DND-41 (cell line): ENCODE data around the gene ZNF79.

Experiments used
- ATAC-seq: fragments of 200-7000 bp; cut with Tn5 transposase; 3 replicates; pipeline ENCODE4 v1.9.1; 2021; ENCODE audit warnings: low read depth; ENCODE audit not compliant: insufficient read depth
- DNase-seq: peaks from one replicate; pipeline ENCODE4 v3.0.0-alpha.2; 2020
- H2AFZ ChIP-seq: 2 replicates; pipeline ENCODE4 v1.6.0; 2012; ENCODE audit warnings: low read depth, low read length
- H3K27ac ChIP-seq: 2 replicates; pipeline ENCODE4 v1.5.1; 2012; ENCODE audit warnings: low read length, inconsistent platforms
- H3K27me3 ChIP-seq: fragments of 200-600 bp; sonication (generic); 2 replicates; pipeline ENCODE4 v1.6.0; 2012; ENCODE audit warnings: low read length, mild to moderate bottlenecking, inconsistent platforms; ENCODE audit not compliant: insufficient read depth, poor library complexity
- H3K36me3 ChIP-seq: 2 replicates; pipeline ENCODE4 v1.5.1; 2012; ENCODE audit warnings: low read length, inconsistent platforms; ENCODE audit not compliant: insufficient read depth
- H3K4me1 ChIP-seq: 2 replicates; pipeline ENCODE4 v1.5.1; 2012; ENCODE audit warnings: mild to moderate bottlenecking, low read length; ENCODE audit not compliant: insufficient read depth
- H3K4me2 ChIP-seq: 2 replicates; pipeline ENCODE4 v1.6.0; 2012; ENCODE audit warnings: mild to moderate bottlenecking, moderate library complexity, low read length, inconsistent platforms; ENCODE audit not compliant: insufficient read depth
- H3K4me3 ChIP-seq, 2 experiments: fragments of 200-600 bp in 1 of 2; shearing (Covaris generic) in 1 of 2; 2 replicates each; pipeline ENCODE4 v1.5.1; 2012 to 2016; ENCODE audit warnings: inconsistent platforms in 2 of 2, low read length in 2 of 2, mild to moderate bottlenecking in 2 of 2, low read depth in 1 of 2, moderate library complexity in 1 of 2
- H3K79me2 ChIP-seq: 2 replicates; pipeline ENCODE4 v1.6.0; 2012; ENCODE audit warnings: low read length, inconsistent platforms; ENCODE audit not compliant: insufficient read depth
- H3K9ac ChIP-seq: 2 replicates; pipeline ENCODE4 v1.6.0; 2012; ENCODE audit warnings: low read depth, mild to moderate bottlenecking, inconsistent platforms, low read length, moderate library complexity
- H3K9me3 ChIP-seq: 2 replicates; pipeline ENCODE4 v1.5.1; 2012; ENCODE audit warnings: low read length, moderate library complexity, mild to moderate bottlenecking, inconsistent platforms; ENCODE audit not compliant: insufficient read depth, severe bottlenecking
- H4K20me1 ChIP-seq: 2 replicates; pipeline ENCODE4 v1.6.0; 2012; ENCODE audit warnings: low read length; ENCODE audit not compliant: insufficient read depth
- CTCF ChIP-seq: IDR thresholded peaks from 2 replicates; pipeline ENCODE4 v1.5.1; 2012; ENCODE audit warnings: borderline replicate concordance, low read length, moderate library complexity, mild to moderate bottlenecking; ENCODE audit not compliant: poor library complexity, severe bottlenecking; ENCODE audit errors: extremely low read depth
- EZH2 ChIP-seq: IDR thresholded peaks from 3 replicates; pipeline ENCODE4 v1.6.1; 2012; ENCODE audit warnings: borderline replicate concordance, low read depth, mild to moderate bottlenecking, moderate library complexity, low read length, inconsistent platforms; ENCODE audit not compliant: severe bottlenecking

The ZNF79 gene

GRCh38 chr9:127422133-127422782 lies 1.9 kb upstream of the ZNF79 start:
- Histone ChIP-seq H3K4me3 (no peak overlapping the region), H3K27me3 (no peaks in the 10 kb centered on the region), H3K36me3 (no peaks in the 10 kb centered on the region), H2AFZ (no peak overlapping the region), H3K4me1 (peaks cover 31% of the 10 kb centered on the region), H3K9ac (no peak overlapping the region), H3K79me2 (peaks cover 33% of the 10 kb centered on the region), H4K20me1 (peaks cover 12% of the 10 kb centered on the region; the same call in 1 of the 2 replicates), H3K9me3 (no peaks in the 10 kb centered on the region), H3K27ac (no peak overlapping the region), H3K4me2 (peak overlapping the region; percentile 92)
- DNase-seq, result no peak
- TF ChIP-seq EZH2 (no peak), CTCF (no peak)
- ATAC-seq, result no peak

- no peaks in the 10 kb centered on the region for H3K9me3 ChIP-seq
- no peaks in the 10 kb centered on the region for H3K36me3 ChIP-seq
- peaks cover 10% of the 10 kb centered on the region; the same call in 1 of the 2 replicates for H4K20me1 ChIP-seq
- H3K4me3 ChIP-seq, result peak overlapping the region in 1 of 2 experiments; percentile 89; a peak in 3 of 4 replicates
- TF ChIP-seq EZH2 (no peak), CTCF (no peak)
- peaks cover 31% of the 10 kb centered on the region for H3K4me1 ChIP-seq
- H3K9ac ChIP-seq, result peak overlapping the region; percentile 71
- H3K79me2 ChIP-seq, result peaks cover 38% of the 10 kb centered on the region
- ATAC-seq (no peak), DNase-seq (no peak)
- H3K27ac ChIP-seq, result no peak overlapping the region
- H3K4me2 ChIP-seq, result peak overlapping the region; percentile 92
- no peak overlapping the region; the same call in 1 of the 2 replicates for H2AFZ ChIP-seq
- no peaks in the 10 kb centered on the region for H3K27me3 ChIP-seq
Measured at GRCh38 chr9:127422787-127423186, 1.4 kb upstream of the ZNF79 start.

GRCh38 chr9:127423476-127423933 lies 677 bp upstream of the ZNF79 start:
- Histone ChIP-seq H2AFZ (peak overlapping the region; percentile 89), H3K4me3 (peak overlapping the region; percentile 45 to 89), H3K27me3 (no peaks in the 10 kb centered on the region), H3K79me2 (peaks cover 42% of the 10 kb centered on the region), H3K9me3 (no peaks in the 10 kb centered on the region), H3K27ac (peak overlapping the region; percentile 81), H3K36me3 (0 out of 2 replicates have a peak, but pooled peaks cover 4% of the 10 kb centered on the region), H4K20me1 (peaks cover 7% of the 10 kb centered on the region; the same call in 1 of the 2 replicates), H3K4me2 (peak overlapping the region; percentile 92), H3K4me1 (peaks cover 31% of the 10 kb centered on the region), H3K9ac (peak overlapping the region; percentile 71)
- no peak for DNase-seq
- TF ChIP-seq CTCF (no peak), EZH2 (no peak)
- peak; percentile 1; the same call in 1 of the 3 replicates for ATAC-seq
